T-helper 1 cell treated with Interleukin-12 subunit alpha and Interleukin-12 subunit beta and Interleukin-4 antibody, amounts not matched to agents 30 μg/mL and 1 μg/mL, for 36 hours (primary cell): ENCODE results near the gene KAZN.

Source experiments
- H3K27ac Mint-ChIP-seq: one replicate; pipeline ENCODE4 v1.8.0; 2021; ENCODE audit warnings: mild to moderate bottlenecking, mixed read lengths
- H3K27me3 Mint-ChIP-seq: one replicate; pipeline ENCODE4 v1.8.0; 2021; ENCODE audit warnings: low read depth, mixed read lengths
- H3K36me3 Mint-ChIP-seq: one replicate; pipeline ENCODE4 v1.8.0; 2021; ENCODE audit warnings: low read depth, mixed read lengths
- H3K4me1 Mint-ChIP-seq: one replicate; pipeline ENCODE4 v1.8.0; 2021; ENCODE audit warnings: low read depth, mixed read lengths
- H3K4me3 Mint-ChIP-seq: one replicate; pipeline ENCODE4 v1.8.0; 2021; ENCODE audit warnings: mild to moderate bottlenecking, moderate library complexity, mixed read lengths
- H3K9me3 Mint-ChIP-seq: one replicate; pipeline ENCODE4 v1.8.0; 2021; ENCODE audit warnings: mixed read lengths

The KAZN gene

GRCh38 chr1:14947421-14947820 is 348.9 kb downstream of the KAZN start:
- Mint-ChIP-seq H3K27me3 (no peaks in the 10 kb centered on the region), H3K27ac (no peak overlapping the region), H3K4me3 (no peak overlapping the region), H3K36me3 (no peaks in the 10 kb centered on the region), H3K4me1 (no peaks in the 10 kb centered on the region), H3K9me3 (no peaks in the 10 kb centered on the region)

- no peak overlapping the region for H3K4me3 Mint-ChIP-seq
- H3K27me3 Mint-ChIP-seq, result no peaks in the 10 kb centered on the region
- H3K27ac Mint-ChIP-seq, result no peak overlapping the region
- H3K4me1 Mint-ChIP-seq, result no peaks in the 10 kb centered on the region
- H3K36me3 Mint-ChIP-seq, result no peaks in the 10 kb centered on the region
- H3K9me3 Mint-ChIP-seq, result no peaks in the 10 kb centered on the region
Observed at GRCh38 chr1:14948112-14948652, 349.7 kb downstream of the KAZN start.

GRCh38 chr1:14949270-14949835 is 350.9 kb downstream of the KAZN start:
- no peaks in the 10 kb centered on the region for H3K4me1 Mint-ChIP-seq
- H3K27me3 Mint-ChIP-seq, result no peaks in the 10 kb centered on the region
- H3K36me3 Mint-ChIP-seq, result no peaks in the 10 kb centered on the region
- H3K4me3 Mint-ChIP-seq, result no peak overlapping the region
- H3K9me3 Mint-ChIP-seq, result no peaks in the 10 kb centered on the region
- no peak overlapping the region for H3K27ac Mint-ChIP-seq

GRCh38 chr1:14949836-14950713 is 351.6 kb downstream of the KAZN start:
- Mint-ChIP-seq H3K4me1 (no peaks in the 10 kb centered on the region), H3K4me3 (no peak overlapping the region), H3K36me3 (no peaks in the 10 kb centered on the region), H3K27ac (no peak overlapping the region), H3K9me3 (no peaks in the 10 kb centered on the region), H3K27me3 (no peaks in the 10 kb centered on the region)

GRCh38 chr1:14951766-14952165 is 353.3 kb downstream of the KAZN start:
- Mint-ChIP-seq H3K36me3 (no peaks in the 10 kb centered on the region), H3K4me3 (no peak overlapping the region), H3K4me1 (no peaks in the 10 kb centered on the region), H3K27ac (no peak overlapping the region), H3K27me3 (no peaks in the 10 kb centered on the region), H3K9me3 (no peaks in the 10 kb centered on the region)

- no peaks in the 10 kb centered on the region for H3K4me1 Mint-ChIP-seq
- H3K27ac Mint-ChIP-seq, result no peak overlapping the region
- H3K36me3 Mint-ChIP-seq, result no peaks in the 10 kb centered on the region
- no peaks in the 10 kb centered on the region for H3K9me3 Mint-ChIP-seq
- H3K4me3 Mint-ChIP-seq, result no peak overlapping the region
- H3K27me3 Mint-ChIP-seq, result no peaks in the 10 kb centered on the region
Observed at GRCh38 chr1:14952626-14953314, 354.3 kb downstream of the KAZN start.

GRCh38 chr1:14954210-14954609 is 355.7 kb downstream of the KAZN start:
- H3K9me3 Mint-ChIP-seq, result no peaks in the 10 kb centered on the region
- no peaks in the 10 kb centered on the region for H3K27me3 Mint-ChIP-seq
- H3K4me1 Mint-ChIP-seq, result no peaks in the 10 kb centered on the region
- H3K4me3 Mint-ChIP-seq, result no peak overlapping the region
- H3K27ac Mint-ChIP-seq, result no peak overlapping the region
- H3K36me3 Mint-ChIP-seq, result no peaks in the 10 kb centered on the region

- Mint-ChIP-seq H3K27me3 (no peaks in the 10 kb centered on the region), H3K36me3 (no peaks in the 10 kb centered on the region), H3K27ac (no peak overlapping the region), H3K4me3 (no peak overlapping the region), H3K4me1 (no peaks in the 10 kb centered on the region), H3K9me3 (no peaks in the 10 kb centered on the region)
Observed at GRCh38 chr1:14954930-14955329, 356.4 kb downstream of the KAZN start.

GRCh38 chr1:14955402-14955801 is 356.9 kb downstream of the KAZN start:
- H3K9me3 Mint-ChIP-seq, result no peaks in the 10 kb centered on the region
- no peaks in the 10 kb centered on the region for H3K27me3 Mint-ChIP-seq
- no peaks in the 10 kb centered on the region for H3K4me1 Mint-ChIP-seq
- no peak overlapping the region for H3K27ac Mint-ChIP-seq
- H3K36me3 Mint-ChIP-seq, result no peaks in the 10 kb centered on the region
- no peak overlapping the region for H3K4me3 Mint-ChIP-seq

- Mint-ChIP-seq H3K9me3 (no peaks in the 10 kb centered on the region), H3K4me1 (no peaks in the 10 kb centered on the region), H3K4me3 (no peak overlapping the region), H3K36me3 (no peaks in the 10 kb centered on the region), H3K27ac (no peak overlapping the region), H3K27me3 (no peaks in the 10 kb centered on the region)
Observed at GRCh38 chr1:14955976-14956375, 357.5 kb downstream of the KAZN start.

GRCh38 chr1:14956579-14957195 is 358.2 kb downstream of the KAZN start:
- Mint-ChIP-seq H3K4me1 (no peaks in the 10 kb centered on the region), H3K36me3 (no peaks in the 10 kb centered on the region), H3K4me3 (no peak overlapping the region), H3K27me3 (no peaks in the 10 kb centered on the region), H3K27ac (no peak overlapping the region), H3K9me3 (no peaks in the 10 kb centered on the region)

GRCh38 chr1:14957375-14958098 is 359.1 kb downstream of the KAZN start:
- Mint-ChIP-seq H3K27me3 (no peaks in the 10 kb centered on the region), H3K4me3 (no peak overlapping the region), H3K36me3 (no peaks in the 10 kb centered on the region), H3K4me1 (no peaks in the 10 kb centered on the region), H3K27ac (no peak overlapping the region), H3K9me3 (no peaks in the 10 kb centered on the region)

GRCh38 chr1:14958249-14959058 is 360.0 kb downstream of the KAZN start:
- Mint-ChIP-seq H3K27ac (no peak overlapping the region), H3K9me3 (no peaks in the 10 kb centered on the region), H3K4me1 (no peaks in the 10 kb centered on the region), H3K27me3 (no peaks in the 10 kb centered on the region), H3K4me3 (no peak overlapping the region), H3K36me3 (no peaks in the 10 kb centered on the region)
